Measurements from ENCODE around the gene CLCA4.

The CLCA4 gene

DNA sequence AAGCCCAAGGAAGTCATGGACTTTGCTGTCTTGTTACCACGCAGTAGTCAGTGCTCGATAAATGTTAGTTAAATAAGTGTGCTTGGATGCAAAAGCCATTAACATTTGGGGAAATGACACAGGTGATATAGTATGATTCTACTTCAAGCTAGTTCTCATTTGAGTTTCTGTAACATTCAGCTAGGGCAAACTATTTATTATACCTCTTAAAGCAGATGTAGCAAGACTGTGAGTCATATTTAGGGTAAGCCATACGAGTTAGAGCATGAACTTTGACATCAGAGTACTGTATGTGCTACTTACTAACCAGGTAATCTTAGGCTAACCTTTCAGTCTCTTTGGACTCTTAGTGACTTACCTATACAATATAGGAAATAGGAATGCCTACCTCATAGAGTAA, 21.0 kb downstream of the CLCA4 start:
- TF ChIP-seq, protein P1, sequence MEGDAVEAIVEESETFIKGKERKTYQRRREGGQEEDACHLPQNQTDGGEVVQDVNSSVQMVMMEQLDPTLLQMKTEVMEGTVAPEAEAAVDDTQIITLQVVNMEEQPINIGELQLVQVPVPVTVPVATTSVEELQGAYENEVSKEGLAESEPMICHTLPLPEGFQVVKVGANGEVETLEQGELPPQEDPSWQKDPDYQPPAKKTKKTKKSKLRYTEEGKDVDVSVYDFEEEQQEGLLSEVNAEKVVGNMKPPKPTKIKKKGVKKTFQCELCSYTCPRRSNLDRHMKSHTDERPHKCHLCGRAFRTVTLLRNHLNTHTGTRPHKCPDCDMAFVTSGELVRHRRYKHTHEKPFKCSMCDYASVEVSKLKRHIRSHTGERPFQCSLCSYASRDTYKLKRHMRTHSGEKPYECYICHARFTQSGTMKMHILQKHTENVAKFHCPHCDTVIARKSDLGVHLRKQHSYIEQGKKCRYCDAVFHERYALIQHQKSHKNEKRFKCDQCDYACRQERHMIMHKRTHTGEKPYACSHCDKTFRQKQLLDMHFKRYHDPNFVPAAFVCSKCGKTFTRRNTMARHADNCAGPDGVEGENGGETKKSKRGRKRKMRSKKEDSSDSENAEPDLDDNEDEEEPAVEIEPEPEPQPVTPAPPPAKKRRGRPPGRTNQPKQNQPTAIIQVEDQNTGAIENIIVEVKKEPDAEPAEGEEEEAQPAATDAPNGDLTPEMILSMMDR (IDR thresholded peaks at IDR 0.05; ENCODE audit: low read depth, low read length): no peak
- DNase-seq (ENCODE audit: low read depth in 2 of 2): no peak
- no peak overlapping the region for H3K4me3 ChIP-seq (replicated peaks in 1 of 2; ENCODE audit: low read depth in 2 of 2, low read length in 2 of 2)

DNA sequence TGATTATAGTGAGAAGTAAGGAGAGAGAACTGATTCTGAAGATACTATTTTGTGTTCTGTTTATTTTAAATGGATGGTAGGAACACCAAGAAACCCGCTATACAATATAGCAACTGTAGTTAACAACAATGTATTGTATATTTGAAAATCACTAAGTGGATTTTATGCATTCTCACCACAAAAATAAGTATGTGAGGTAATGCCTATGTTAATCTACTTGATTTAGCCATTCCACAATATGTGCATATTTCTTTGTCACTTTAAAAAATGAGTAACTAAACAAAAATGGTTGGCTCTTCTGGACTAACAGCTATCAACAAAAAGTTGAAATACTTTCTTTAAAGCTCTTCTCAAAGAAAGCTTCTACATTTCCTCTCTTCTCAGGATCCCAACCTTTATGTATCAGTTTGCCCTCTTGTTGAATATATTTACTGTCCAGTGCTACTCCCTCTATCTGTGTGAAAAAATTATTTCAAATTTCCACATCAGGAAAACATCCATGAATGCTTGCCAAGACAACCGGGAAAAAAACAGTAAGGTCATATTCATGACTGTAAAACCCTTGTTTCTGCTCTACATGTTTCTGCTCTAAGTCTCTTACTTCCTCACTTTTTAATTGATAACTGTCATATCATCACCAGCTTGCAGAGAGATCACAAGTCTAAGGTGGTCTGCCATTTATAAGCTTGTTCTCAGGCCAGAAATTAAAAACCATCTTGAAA, 27.0 kb downstream of the CLCA4 start:
- TF ChIP-seq, protein P1 (IDR thresholded peaks at IDR 0.05; ENCODE audit: low read depth, low read length): no peak
- H3K4me3 ChIP-seq (replicated peaks in 1 of 2; ENCODE audit: low read depth in 2 of 2, low read length in 2 of 2): no peak overlapping the region
- no peak for DNase-seq (ENCODE audit: low read depth in 2 of 2)

GRCh38 chr1:86581231-86581630, 34.4 kb downstream of the CLCA4 start:
- no peak overlapping the region for H3K4me3 ChIP-seq (replicated peaks in 1 of 2; ENCODE audit: low read depth in 2 of 2, low read length in 2 of 2)
- DNase-seq (ENCODE audit: low read depth in 2 of 2): no peak
- TF ChIP-seq, protein P1 (IDR thresholded peaks at IDR 0.05; ENCODE audit: low read depth, low read length): no peak

DNA sequence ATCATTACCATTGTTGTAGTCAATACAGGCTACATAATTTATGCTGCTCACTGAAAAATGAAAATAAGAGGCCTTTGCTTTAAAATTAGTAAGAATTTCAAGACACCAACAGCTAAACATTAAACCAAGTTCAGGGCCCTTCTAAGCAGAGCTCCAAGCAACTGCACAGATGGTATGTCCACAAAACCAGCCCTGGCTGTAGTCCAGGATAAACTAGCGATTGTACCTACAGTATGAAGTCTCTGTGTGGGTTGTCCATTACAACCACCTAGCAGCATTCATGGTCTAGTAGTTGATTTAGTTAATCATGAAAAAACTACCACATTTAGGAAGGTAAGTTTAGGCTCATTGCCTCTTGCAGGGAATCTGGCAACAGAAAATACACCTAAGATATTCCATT, 35.3 kb downstream of the CLCA4 start:
- no peak overlapping the region for H3K4me3 ChIP-seq (replicated peaks in 1 of 2; ENCODE audit: low read depth in 2 of 2, low read length in 2 of 2)
- TF ChIP-seq, protein P1 (IDR thresholded peaks at IDR 0.05; ENCODE audit: low read depth, low read length): no peak
- DNase-seq (ENCODE audit: low read depth in 2 of 2): no peak

DNA sequence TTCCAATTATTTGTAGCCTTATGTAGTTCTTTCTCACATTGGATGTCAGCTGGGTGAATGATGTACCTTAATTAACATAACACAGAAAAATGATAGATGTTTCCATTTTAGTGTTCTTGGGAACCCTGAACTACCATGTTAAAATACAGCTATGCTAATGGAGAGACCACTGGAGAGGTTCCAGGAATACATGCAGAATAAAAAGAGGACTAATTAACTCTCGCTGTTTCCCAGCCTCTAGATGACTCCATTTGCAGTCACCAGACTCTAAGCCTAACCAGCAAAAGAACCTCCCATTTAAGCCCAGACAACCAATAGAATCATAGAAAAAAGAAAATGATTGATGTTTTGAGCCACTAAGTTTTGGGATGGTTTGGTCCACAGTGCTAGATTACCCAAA, 36.2 kb downstream of the CLCA4 start:
- TF ChIP-seq, protein P1 (IDR thresholded peaks at IDR 0.05; ENCODE audit: low read depth, low read length): no peak
- DNase-seq (ENCODE audit: low read depth in 2 of 2): no peak
- H3K4me3 ChIP-seq (replicated peaks in 1 of 2; ENCODE audit: low read depth in 2 of 2, low read length in 2 of 2): no peak overlapping the region

GRCh38 chr1:86583593-86583992, 36.7 kb downstream of the CLCA4 start:
- no peak for DNase-seq (ENCODE audit: low read depth in 2 of 2)
- no peak overlapping the region for H3K4me3 ChIP-seq (replicated peaks in 1 of 2; ENCODE audit: low read depth in 2 of 2, low read length in 2 of 2)
- TF ChIP-seq, protein P1 (IDR thresholded peaks at IDR 0.05; ENCODE audit: low read depth, low read length): no peak

- DNase-seq (ENCODE audit: low read depth in 2 of 2): no peak
- TF ChIP-seq, protein P1 (IDR thresholded peaks at IDR 0.05; ENCODE audit: low read depth, low read length): no peak
- H3K4me3 ChIP-seq (replicated peaks in 1 of 2; ENCODE audit: low read depth in 2 of 2, low read length in 2 of 2): no peak overlapping the region
Observed at GRCh38 chr1:86594284-86594770, 47.4 kb downstream of the CLCA4 start.
